ES-I3 (cell line): ENCODE measurements around the gene GTF3C5.

Source experiments
- H3K36me3 ChIP-seq: 2 replicates; pipeline ENCODE4 v1.6.1; 2013; ENCODE audit warnings: mild to moderate bottlenecking, low read length, control low read depth, moderate library complexity; ENCODE audit not compliant: insufficient read depth
- H3K4me1 ChIP-seq: 2 replicates; pipeline ENCODE4 v1.6.1; 2013; ENCODE audit warnings: mild to moderate bottlenecking, control low read depth, low read length; ENCODE audit not compliant: insufficient read depth
- H3K9ac ChIP-seq: 2 replicates; pipeline ENCODE4 v1.6.1; 2013; ENCODE audit warnings: low read depth, mild to moderate bottlenecking, low read length, moderate library complexity
- H3K9me3 ChIP-seq: 2 replicates; pipeline ENCODE4 v1.6.1; 2013; ENCODE audit warnings: mild to moderate bottlenecking, low read length, moderate library complexity; ENCODE audit not compliant: control insufficient read depth, insufficient read depth

Gene GTF3C5

GRCh38 chr9:133101356-133102189 lies 70.8 kb downstream of the GTF3C5 start:
- no peaks in the 10 kb centered on the region for H3K9me3 ChIP-seq

GRCh38 chr9:133102190-133103021 lies 71.6 kb downstream of the GTF3C5 start:
- Histone ChIP-seq H3K4me1 (no peaks in the 10 kb centered on the region), H3K36me3 (peaks cover 16% of the 10 kb centered on the region), H3K9me3 (no peaks in the 10 kb centered on the region), H3K9ac (no peak overlapping the region)

More at GRCh38 chr9:133101356-133102189, 70.8 kb downstream of the GTF3C5 start:
- Histone ChIP-seq H3K36me3 (peaks cover 16% of the 10 kb centered on the region), H3K9ac (no peak overlapping the region), H3K4me1 (no peaks in the 10 kb centered on the region)

DNA sequence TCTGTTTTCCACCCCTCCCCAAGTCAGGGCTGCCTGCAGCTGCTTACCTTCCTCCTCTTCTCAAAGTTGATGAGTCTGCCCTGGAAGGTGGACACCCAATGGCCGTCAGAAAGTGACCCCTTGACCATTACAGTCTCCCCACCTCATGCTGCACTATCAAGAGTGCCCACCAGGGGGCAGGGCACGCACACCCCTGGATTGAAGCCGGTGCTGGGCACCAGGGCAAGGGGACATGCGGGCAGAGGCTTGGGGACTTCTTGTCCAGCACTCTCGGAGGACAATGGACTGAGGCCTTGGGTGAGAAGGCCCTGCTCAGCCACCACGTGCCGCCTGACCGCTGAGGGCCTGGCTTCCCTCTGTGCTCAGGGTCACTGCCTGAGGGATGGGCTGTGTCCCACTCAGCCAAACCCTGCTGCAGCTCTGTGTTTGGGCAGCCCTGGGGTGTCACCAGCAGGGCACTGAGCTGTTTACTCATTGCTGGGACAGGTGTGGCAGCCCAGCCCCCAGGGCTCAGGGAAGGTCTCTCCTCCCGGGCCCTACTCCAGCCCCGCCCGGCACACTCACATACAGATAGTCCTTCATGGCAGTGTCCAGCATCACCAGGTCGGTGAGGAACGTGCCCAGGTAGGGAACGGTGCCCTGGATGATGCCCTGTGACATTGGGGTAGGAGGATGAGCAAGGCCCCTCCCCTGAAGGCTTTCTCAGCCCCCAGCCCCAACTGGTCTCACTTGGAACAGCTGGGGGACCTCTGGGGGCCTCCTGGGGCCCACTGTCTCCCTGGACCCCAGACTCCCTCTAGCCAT lies 72.6 kb downstream of the GTF3C5 start:
- H3K9ac ChIP-seq = no peak overlapping the region
- H3K9me3 ChIP-seq = no peaks in the 10 kb centered on the region
- H3K36me3 ChIP-seq = peaks cover 14% of the 10 kb centered on the region
- no peaks in the 10 kb centered on the region for H3K4me1 ChIP-seq

DNA sequence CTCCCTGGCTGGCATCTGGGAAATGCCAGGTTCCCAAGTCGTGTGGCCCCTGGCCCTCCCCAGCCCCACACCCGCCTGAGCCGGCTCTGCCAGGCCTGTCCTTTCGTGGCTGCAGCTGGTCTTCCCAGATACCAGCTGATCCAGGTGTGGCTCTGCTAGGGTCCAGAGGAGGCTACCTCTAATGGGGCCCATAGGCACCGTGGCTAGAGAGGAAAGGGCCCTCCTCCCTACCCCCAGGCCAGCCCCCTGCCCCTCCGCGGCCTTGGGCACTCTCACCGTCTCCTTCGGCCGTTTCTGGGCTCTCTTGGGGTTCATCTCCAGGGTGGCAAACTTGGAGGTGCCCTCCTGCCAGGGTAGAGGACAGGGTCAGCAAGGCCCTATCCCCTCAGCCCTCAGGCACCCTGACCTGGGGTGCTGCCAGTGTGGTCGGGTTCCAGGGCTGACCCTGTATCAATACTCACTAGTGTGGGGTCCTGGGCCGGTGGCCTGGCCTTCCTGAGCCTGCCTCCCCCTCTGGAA lies 73.2 kb downstream of the GTF3C5 start:
- H3K36me3 ChIP-seq = peaks cover 14% of the 10 kb centered on the region
- no peaks in the 10 kb centered on the region for H3K9me3 ChIP-seq
- no peak overlapping the region for H3K9ac ChIP-seq
- H3K4me1 ChIP-seq = no peaks in the 10 kb centered on the region

DNA sequence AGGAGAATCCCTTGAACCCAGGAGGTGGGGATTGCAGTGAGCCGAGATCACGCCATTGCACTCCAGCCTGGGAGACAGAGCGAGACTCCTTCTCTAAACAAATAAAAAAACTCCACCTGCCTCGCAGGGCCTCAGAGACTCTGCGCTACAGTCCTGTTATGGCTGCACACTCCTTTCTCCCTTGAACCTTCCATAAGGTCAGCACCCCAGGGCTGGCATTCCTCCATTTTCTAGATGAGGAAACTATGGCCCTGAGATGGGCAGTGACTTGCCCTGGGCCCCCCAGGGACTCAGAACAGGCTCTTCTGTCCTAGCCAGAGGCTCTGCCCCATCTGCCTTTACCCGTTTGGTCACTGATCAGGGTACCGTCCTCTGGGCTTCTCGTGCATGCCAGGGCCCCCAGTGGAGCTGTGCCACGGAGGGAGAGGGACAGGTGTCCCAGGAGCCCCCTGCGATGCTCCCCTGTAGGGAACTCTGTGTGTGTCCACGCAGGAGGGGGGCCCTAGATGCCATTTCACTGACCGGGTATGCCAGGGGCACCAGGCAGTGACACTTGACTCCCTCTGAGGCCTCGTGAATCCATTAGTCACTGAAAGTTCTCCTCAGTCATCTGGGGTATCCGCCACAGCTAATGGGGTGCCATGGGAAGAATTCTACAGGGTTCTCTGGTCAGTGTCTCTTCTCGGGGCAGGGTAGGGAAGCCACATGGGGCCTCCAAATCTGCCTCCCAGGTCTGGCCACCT lies 74.1 kb downstream of the GTF3C5 start:
- Histone ChIP-seq H3K36me3 (peaks cover 14% of the 10 kb centered on the region), H3K9ac (no peak overlapping the region), H3K9me3 (no peaks in the 10 kb centered on the region), H3K4me1 (no peaks in the 10 kb centered on the region)

GRCh38 chr9:133105461-133105770 lies 74.6 kb downstream of the GTF3C5 start:
- Histone ChIP-seq H3K4me1 (no peaks in the 10 kb centered on the region), H3K36me3 (peaks cover 14% of the 10 kb centered on the region), H3K9me3 (no peaks in the 10 kb centered on the region), H3K9ac (no peak overlapping the region)

DNA sequence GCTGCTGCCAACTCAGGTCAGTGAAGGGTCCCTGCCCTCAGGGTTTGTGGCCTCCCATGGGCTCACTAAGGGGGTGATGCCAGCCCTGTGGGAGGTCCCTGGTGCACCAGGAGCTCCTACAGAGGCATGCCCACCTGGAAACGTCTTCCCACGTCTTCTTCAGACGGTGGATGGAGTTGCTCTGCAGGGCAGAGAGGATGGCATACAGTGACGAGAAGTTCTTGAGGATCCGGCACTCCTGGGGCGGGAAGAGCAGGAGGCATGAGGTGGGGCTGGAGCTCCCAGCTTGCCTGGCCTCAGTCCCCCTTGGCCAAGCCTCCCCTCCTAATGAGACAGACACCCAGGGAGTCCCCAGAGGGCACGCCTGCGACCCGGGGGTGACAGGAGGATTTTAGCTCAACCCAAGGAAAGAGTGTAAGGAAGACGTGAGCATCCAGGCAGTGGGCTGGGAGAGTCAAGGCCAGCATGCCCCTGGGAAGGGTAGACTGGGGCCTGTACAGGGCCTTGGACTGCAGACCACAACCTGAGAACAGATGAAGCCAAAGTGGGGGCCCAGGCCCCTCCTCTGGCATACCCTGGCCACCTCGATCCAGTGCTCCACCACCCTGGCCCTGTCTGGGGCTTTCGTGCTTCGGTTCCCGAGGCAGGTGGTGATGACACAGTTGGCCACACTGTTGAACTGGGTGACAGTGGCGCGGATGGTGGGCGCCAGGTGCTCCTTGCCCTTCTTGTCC lies 75.9 kb downstream of the GTF3C5 start:
- Histone ChIP-seq H3K36me3 (peaks cover 13% of the 10 kb centered on the region; the same call in 1 of the 2 replicates), H3K9me3 (no peaks in the 10 kb centered on the region), H3K9ac (no peak overlapping the region), H3K4me1 (no peaks in the 10 kb centered on the region)

DNA sequence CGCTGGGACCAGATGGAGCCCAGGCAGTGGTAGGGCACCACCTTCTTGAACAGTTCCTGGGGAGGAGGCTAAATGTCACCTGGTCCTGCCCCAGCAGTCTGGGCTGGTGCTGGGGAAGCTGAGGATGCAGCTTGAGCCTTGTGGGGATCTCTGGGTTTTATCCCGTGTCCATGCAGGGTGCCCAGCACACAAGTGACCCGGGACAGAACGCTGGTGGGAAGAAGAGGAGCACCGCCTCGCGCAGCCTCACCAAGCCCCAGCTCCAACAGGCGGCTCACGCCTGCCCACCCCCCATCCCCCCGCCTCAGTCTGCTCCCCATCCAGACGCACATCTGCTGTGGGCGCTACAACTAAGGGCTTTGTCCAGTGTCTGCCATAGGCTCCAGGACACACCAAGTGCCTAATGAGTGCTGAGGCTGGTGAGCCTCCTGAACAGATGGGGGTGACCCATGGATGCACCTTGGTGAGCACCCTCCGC lies 76.5 kb downstream of the GTF3C5 start:
- Histone ChIP-seq H3K9me3 (no peaks in the 10 kb centered on the region), H3K4me1 (no peaks in the 10 kb centered on the region), H3K9ac (no peak overlapping the region), H3K36me3 (peaks cover 10% of the 10 kb centered on the region; the same call in 1 of the 2 replicates)
